Bronchial epithelial cell (primary cell): Measurements from ENCODE around the gene FRMD1. TPM values are rescaled to one million over a fixed set of nuclear protein-coding genes. Genes with fewer than 3 reads are reported as not detected.

ENCODE experiments used
- DNase-seq: peaks from one replicate; pipeline ENCODE4 v3.0.0-alpha.2; 2010; ENCODE audit warnings: low read depth
- FAIRE-seq: peaks from 2 replicates; lab custom pipeline; 2011; peaks lifted over from hg19 to GRCh38; lab: Jason Lieb, UNC
- H3K27me3 ChIP-seq: 2 replicates; pipeline ENCODE4 v1.5.1; 2011; ENCODE audit warnings: low read length; ENCODE audit not compliant: control insufficient read depth, insufficient read depth
- H3K36me3 ChIP-seq: 2 replicates; pipeline ENCODE4 v1.5.1; 2011; ENCODE audit warnings: low read length; ENCODE audit not compliant: control insufficient read depth, insufficient read depth
- H3K4me3 ChIP-seq: 2 replicates; pipeline ENCODE4 v1.5.1; 2011; ENCODE audit warnings: mild to moderate bottlenecking, low read depth, low read length, control low read depth
- total RNA-seq: library from RNA; depleted of rRNA; stranded (reverse); fragments of >200 nt; gene quantifications from 2 replicates; pipeline ENCODE4 v1.2.1, GENCODE V29; 2014
- TF ChIP-seq, protein P1 (sequence below): IDR thresholded peaks from 2 replicates; pipeline ENCODE4 v1.5.1; 2011; ENCODE audit warnings: mild to moderate bottlenecking, moderate library complexity, low read length, control low read depth, inconsistent platforms; ENCODE audit not compliant: insufficient read depth, severe bottlenecking

FRMD1 gene
- total RNA-seq, 1 donor from 2014 or later = not detected

DNA sequence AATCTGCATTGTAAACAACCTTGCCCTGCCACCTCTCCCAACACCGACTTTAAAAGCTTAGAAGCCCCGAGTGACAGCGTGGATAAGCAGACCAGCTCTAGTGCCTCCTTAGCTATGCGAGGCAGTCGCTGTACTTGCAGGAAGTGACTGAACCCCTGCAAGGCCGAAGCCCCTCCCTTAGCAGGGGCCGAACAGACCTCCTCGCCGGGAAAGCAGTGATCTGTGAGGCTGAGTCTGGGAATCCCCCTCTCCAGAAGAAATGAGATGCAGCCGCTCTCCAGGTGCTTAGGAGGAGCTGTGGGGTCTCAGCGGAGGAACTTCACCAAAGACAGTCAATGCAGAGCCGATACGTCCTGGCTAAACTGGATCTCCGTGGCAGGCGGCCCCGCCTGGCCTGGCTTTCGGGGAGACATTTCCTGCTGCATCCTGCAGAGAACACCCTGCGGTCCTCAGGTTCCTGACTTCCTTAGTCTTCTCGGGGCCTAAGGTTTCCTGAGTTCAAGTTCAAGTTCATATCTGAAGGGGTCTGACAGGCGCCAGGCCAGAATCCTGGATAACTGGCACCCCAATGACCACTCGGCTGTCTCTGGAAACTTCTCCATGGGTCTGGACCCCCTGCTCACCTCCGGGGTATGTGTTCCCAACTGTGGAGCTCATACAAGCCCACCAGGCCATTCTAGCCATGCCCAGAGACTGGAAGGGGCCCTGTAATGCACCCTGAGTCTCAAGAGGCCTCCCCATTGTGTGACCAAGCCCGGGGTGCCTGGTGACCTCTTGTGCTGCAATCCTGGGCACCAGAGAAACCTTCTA, 20.4 kb upstream of the FRMD1 start:
- DNase-seq (no peak), FAIRE-seq (no peak)
- Histone ChIP-seq H3K27me3 (peaks cover 2% of the 10 kb centered on the region), H3K36me3 (no peaks in the 10 kb centered on the region), H3K4me3 (no peak overlapping the region)
- TF ChIP-seq, protein P1, sequence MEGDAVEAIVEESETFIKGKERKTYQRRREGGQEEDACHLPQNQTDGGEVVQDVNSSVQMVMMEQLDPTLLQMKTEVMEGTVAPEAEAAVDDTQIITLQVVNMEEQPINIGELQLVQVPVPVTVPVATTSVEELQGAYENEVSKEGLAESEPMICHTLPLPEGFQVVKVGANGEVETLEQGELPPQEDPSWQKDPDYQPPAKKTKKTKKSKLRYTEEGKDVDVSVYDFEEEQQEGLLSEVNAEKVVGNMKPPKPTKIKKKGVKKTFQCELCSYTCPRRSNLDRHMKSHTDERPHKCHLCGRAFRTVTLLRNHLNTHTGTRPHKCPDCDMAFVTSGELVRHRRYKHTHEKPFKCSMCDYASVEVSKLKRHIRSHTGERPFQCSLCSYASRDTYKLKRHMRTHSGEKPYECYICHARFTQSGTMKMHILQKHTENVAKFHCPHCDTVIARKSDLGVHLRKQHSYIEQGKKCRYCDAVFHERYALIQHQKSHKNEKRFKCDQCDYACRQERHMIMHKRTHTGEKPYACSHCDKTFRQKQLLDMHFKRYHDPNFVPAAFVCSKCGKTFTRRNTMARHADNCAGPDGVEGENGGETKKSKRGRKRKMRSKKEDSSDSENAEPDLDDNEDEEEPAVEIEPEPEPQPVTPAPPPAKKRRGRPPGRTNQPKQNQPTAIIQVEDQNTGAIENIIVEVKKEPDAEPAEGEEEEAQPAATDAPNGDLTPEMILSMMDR = no peak

DNA sequence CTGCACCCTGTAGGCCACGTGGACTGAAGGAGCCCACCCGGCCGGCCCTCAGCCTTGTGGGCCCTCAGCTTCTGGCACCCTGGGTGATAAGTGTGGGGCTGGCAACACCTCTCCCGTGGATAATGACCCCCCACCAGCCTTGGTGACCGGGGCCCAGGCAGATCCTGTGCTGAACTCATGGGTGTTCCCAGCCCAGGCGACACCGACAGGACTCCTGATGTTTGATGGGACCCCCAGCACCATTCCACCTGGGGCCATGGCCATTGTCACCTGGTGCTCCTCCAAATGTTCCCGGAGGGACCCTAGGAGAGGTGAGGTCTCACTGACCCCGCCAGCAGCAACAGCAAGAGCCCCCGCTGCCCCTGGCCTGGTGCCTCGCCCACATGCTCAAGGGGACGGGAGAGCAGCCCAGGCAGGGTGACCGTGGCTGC, 19.4 kb upstream of the FRMD1 start:
- no peaks in the 10 kb centered on the region for H3K36me3 ChIP-seq
- H3K27me3 ChIP-seq = peaks cover 2% of the 10 kb centered on the region
- no peak for FAIRE-seq
- H3K4me3 ChIP-seq = no peak overlapping the region
- TF ChIP-seq, protein P1 = no peak
- DNase-seq = no peak

GRCh38 chr6:168097621-168098430, 18.8 kb upstream of the FRMD1 start:
- H3K27me3 ChIP-seq = peaks cover 2% of the 10 kb centered on the region
- TF ChIP-seq, protein P1 = no peak
- FAIRE-seq = no peak
- no peak for DNase-seq
- no peaks in the 10 kb centered on the region for H3K36me3 ChIP-seq
- H3K4me3 ChIP-seq = no peak overlapping the region

DNA sequence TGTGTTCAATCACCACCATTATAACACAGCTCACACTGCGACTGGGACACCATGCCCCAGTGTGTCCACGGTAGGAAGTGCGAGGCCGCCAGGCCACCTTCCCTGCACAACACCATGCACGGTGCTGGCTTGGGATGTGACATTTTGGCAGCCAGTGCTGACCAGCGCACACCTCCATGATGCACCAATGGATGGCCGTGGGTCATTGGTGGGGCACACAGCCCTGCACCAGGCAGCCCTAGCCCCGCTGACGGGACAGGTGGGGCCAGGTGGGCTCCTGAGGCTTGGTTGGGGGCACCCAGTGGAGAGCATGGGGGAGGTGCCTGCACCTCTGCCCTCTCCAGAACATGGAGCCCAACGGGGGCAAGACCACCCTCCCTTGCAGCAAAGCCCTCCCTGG, 18.2 kb upstream of the FRMD1 start:
- TF ChIP-seq, protein P1 = no peak
- peaks cover 2% of the 10 kb centered on the region for H3K27me3 ChIP-seq
- no peak overlapping the region for H3K4me3 ChIP-seq
- FAIRE-seq = no peak
- H3K36me3 ChIP-seq = no peaks in the 10 kb centered on the region
- no peak for DNase-seq

- Histone ChIP-seq H3K36me3 (no peaks in the 10 kb centered on the region), H3K27me3 (no peaks in the 10 kb centered on the region), H3K4me3 (no peak overlapping the region)
- FAIRE-seq = no peak
- DNase-seq = no peak
- TF ChIP-seq, protein P1 = no peak
These were observed 17.3 kb upstream of the FRMD1 start for GRCh38 chr6:168096271-168096764.
